ENCODE measurements around the gene FAIM2. TPM values are rescaled to one million over a fixed set of nuclear protein-coding genes. Genes with fewer than 3 reads are reported as not detected.

The FAIM2 gene
- total and polyA plus RNA-seq, 7 donors, result 1.2 to 12.8 (median 6.1) TPM; not detected in 1

- no peak for DNase-seq
- no peaks in the 10 kb centered on the region for H3K9me3 ChIP-seq
- 43 to 61% methylated on average over 12 of the region's 12 CpGs for WGBS, 2 donors
- no peak overlapping the region for H3K27ac ChIP-seq
- no peak overlapping the region for H3K4me3 ChIP-seq
- no peak for TF ChIP-seq EP300 (IDR thresholded peaks at IDR 0.05)
- TF ChIP-seq CTCF (IDR thresholded peaks at IDR 0.05), result no peak
- no peak for TF ChIP-seq POLR2AphosphoS5 (IDR thresholded peaks at IDR 0.05)
- TF ChIP-seq POLR2A (IDR thresholded peaks at IDR 0.05), result no peak
- H3K27me3 ChIP-seq, result peaks cover 0 to 5% (median 0%) of the 10 kb centered on the region in 3 donors
- no peaks in the 10 kb centered on the region for H3K36me3 ChIP-seq
- intact Hi-C loops (cut with DNase I), result no loop called here
- H3K4me1 ChIP-seq, result no peaks in the 10 kb centered on the region
Observed at GRCh38 chr12:49920241-49920914, 16.7 kb upstream of the FAIM2 start.

GRCh38 chr12:49917788-49918173, 14.1 kb upstream of the FAIM2 start:
- no peak overlapping the region for H3K27ac ChIP-seq
- no peak overlapping the region for H3K4me3 ChIP-seq
- DNase-seq, result no peak
- WGBS, 2 donors, result 84 to 88% methylated on average over 5 of the region's 5 CpGs
- TF ChIP-seq CTCF (IDR thresholded peaks at IDR 0.05) (no peak), POLR2A (IDR thresholded peaks at IDR 0.05) (no peak)
- H3K36me3 ChIP-seq, result no peaks in the 10 kb centered on the region
- H3K4me1 ChIP-seq, result no peaks in the 10 kb centered on the region
- peaks cover 0 to 5% (median 0%) of the 10 kb centered on the region in 3 donors for H3K27me3 ChIP-seq
- intact Hi-C loops (cut with DNase I), result no loop called here
- no peaks in the 10 kb centered on the region for H3K9me3 ChIP-seq

GRCh38 chr12:49917166-49917787, 13.6 kb upstream of the FAIM2 start:
- no peak overlapping the region for H3K4me3 ChIP-seq
- H3K4me1 ChIP-seq, result no peaks in the 10 kb centered on the region
- no peak for DNase-seq
- no peak overlapping the region for H3K27ac ChIP-seq
- 62 to 85% methylated on average over 12 of the region's 12 CpGs for WGBS, 2 donors
- no peaks in the 10 kb centered on the region for H3K36me3 ChIP-seq
- peaks cover 0 to 5% (median 0%) of the 10 kb centered on the region in 3 donors for H3K27me3 ChIP-seq
- no peak for TF ChIP-seq EP300 (IDR thresholded peaks at IDR 0.05)
- TF ChIP-seq POLR2A (IDR thresholded peaks at IDR 0.05), result no peak
- TF ChIP-seq CTCF (IDR thresholded peaks at IDR 0.05), result no peak
- no peak for TF ChIP-seq POLR2AphosphoS5 (IDR thresholded peaks at IDR 0.05)
- intact Hi-C loops (cut with DNase I), result no loop called here
- no peaks in the 10 kb centered on the region for H3K9me3 ChIP-seq

- no peak for DNase-seq
- Histone ChIP-seq H3K4me1 (no peaks in the 10 kb centered on the region), H3K27ac (no peak overlapping the region), H3K27me3 (peaks cover 0 to 5% (median 0%) of the 10 kb centered on the region in 3 donors), H3K9me3 (no peaks in the 10 kb centered on the region), H3K4me3 (no peak overlapping the region), H3K36me3 (no peaks in the 10 kb centered on the region)
- intact Hi-C loops (cut with DNase I), result no loop called here
- WGBS, 2 donors, result 80 to 87% methylated on average over 8 of the region's 8 CpGs
- TF ChIP-seq EP300 (IDR thresholded peaks at IDR 0.05) (no peak), POLR2AphosphoS5 (IDR thresholded peaks at IDR 0.05) (no peak), POLR2A (IDR thresholded peaks at IDR 0.05) (no peak), CTCF (IDR thresholded peaks at IDR 0.05) (no peak)
Observed at GRCh38 chr12:49916129-49916919, 12.6 kb upstream of the FAIM2 start.
